Spleen (tissue), 11 donors: Measurements from ENCODE around the gene EIF2A. TPM values are rescaled to one million over a fixed set of nuclear protein-coding genes. Genes with fewer than 3 reads are reported as not detected.
"Not testable (repeated sequence)": the region's sequence is repeated elsewhere in the genome, so short reads cannot be mapped to it uniquely, and the experiment has no call there.

ENCODE experiments used
- DNase-seq: peaks from one replicate; pipeline ENCODE4 v3.0.0-alpha.2; 2020
- H3K27ac ChIP-seq, 8 donors: fragments of 200-600 bp; sonication (generic) in 7 of 8; 1 replicate in 4 of 8; 2 replicates in 4 of 8; pipeline versions ENCODE4 v1.5.0 to v1.8.0; 2016 to 2021; ENCODE audit warnings: inconsistent platforms in 4 of 8, mild to moderate bottlenecking in 4 of 8, moderate library complexity in 1 of 8
- H3K27me3 ChIP-seq, 7 donors: fragments of 200-600 bp; sonication (generic) in 6 of 7; replicated peaks in 1 of 7; 1 replicate in 4 of 7; 2 replicates in 3 of 7; pipeline versions ENCODE4 v1.5.0 to v1.8.0; 2016 to 2021; ENCODE audit warnings: inconsistent platforms in 3 of 7, mild to moderate bottlenecking in 1 of 7
- H3K36me3 ChIP-seq, 6 donors: fragments of 200-600 bp; sonication (generic) in 5 of 6; 1 replicate in 4 of 6; 2 replicates in 2 of 6; pipeline versions ENCODE4 v1.5.0 to v1.8.0; 2016 to 2021; ENCODE audit warnings: inconsistent platforms in 2 of 6
- H3K4me1 ChIP-seq, 6 donors: fragments of 200-600 bp; sonication (generic) in 5 of 6; 1 replicate in 3 of 6; 2 replicates in 3 of 6; pipeline versions ENCODE4 v1.5.0 to v1.8.0; 2016 to 2021; ENCODE audit warnings: inconsistent platforms in 3 of 6
- H3K4me3 ChIP-seq, 8 donors: fragments of 200-600 bp; sonication (generic) in 7 of 8; 1 replicate in 4 of 8; 2 replicates in 4 of 8; pipeline versions ENCODE4 v1.5.0 to v1.8.0; 2016 to 2021; ENCODE audit warnings: inconsistent platforms in 4 of 8, mild to moderate bottlenecking in 4 of 8, moderate library complexity in 2 of 8
- H3K9me3 ChIP-seq, 8 donors: fragments of 200-600 bp; sonication (generic) in 7 of 8; 1 replicate in 4 of 8; 2 replicates in 4 of 8; pipeline versions ENCODE4 v1.5.0 to v1.8.0; 2016 to 2021; ENCODE audit warnings: inconsistent platforms in 4 of 8
- CTCF ChIP-seq, 11 experiments: fragments of 200-600 bp in 7 of 11; fragments of 450-650 bp in 4 of 11; sonication (generic) in 4 of 11; IDR thresholded peaks in 8 of 11; conservative IDR thresholded peaks in 3 of 11; 1 replicate in 7 of 11; 2 replicates in 4 of 11; pipeline versions ENCODE4 v1.4.0 to v1.8.0; 2016 to 2021; ENCODE audit warnings: antibody characterized with exemption in 11 of 11, inconsistent platforms in 4 of 11, mild to moderate bottlenecking in 1 of 11
- POLR2A ChIP-seq, 3 donors: fragments of 450-650 bp; IDR thresholded peaks; one replicate each; pipeline ENCODE4 v1.5.1; 2017; ENCODE audit warnings: antibody characterized with exemption in 3 of 3, mild to moderate bottlenecking in 1 of 3
- POLR2AphosphoS5 ChIP-seq, 3 donors: sonication (generic); formaldehyde crosslinking; IDR thresholded peaks; one replicate each; pipeline ENCODE4 v1.5.1; 2017; ENCODE audit warnings: antibody characterized with exemption in 3 of 3
- WGBS, 5 donors: extraction: QIAGEN DNeasy Blood & Tissue Kit in 3 of 5; methylation state at CpG; one replicate each; pipeline versions ENCODE4 v1.1.5 to v1.1.7; 2013 to 2018; 5-methylcytosine and 5-hydroxymethylcytosine counted together
- intact Hi-C: fragments of 100-400 bp; cut with DNase I; formaldehyde crosslinking; loops from one replicate; pipeline ENCODE4 v1.15.0; 2023; ENCODE audit warnings: low total_unique reads
- polyA plus RNA-seq, 3 donors: library from polyadenylated mRNA; stranded (reverse); fragments of 200-250 nt; gene quantifications; one replicate each; pipeline ENCODE4 v1.2.1, GENCODE V29; 2013
- total RNA-seq, 7 donors: library from RNA; depleted of rRNA in 3 of 7; stranded (reverse); fragments of >200 nt in 3 of 7; fragmentation: NEBNext Ultra II Directional in 4 of 7; extraction: Animal tissue kit (Norgen Biotek cat#: 25700) in 4 of 7; gene quantifications; one replicate each; pipeline versions ENCODE4 v1.1.0 to v1.2.1, GENCODE V29; 2016 to 2021
- donor health status: healthy with polysubstance abuse.
- donor health status: DM: no; HTN: no; CAD: no; lungs with moderate emphysema.
- donor health status: DM: no; HTN: no; CAD: no.
- donor health status: Bipolar disorder and iron deficiency.
- donor health status: healthy.
- donor health status: DM: no; HTN: no; CAD: no.
- donor health status: DM: yes; HTN: yes; CAD: no.

The EIF2A gene
- total and polyA plus RNA-seq, 10 donors = 53.7 to 149 (median 78.4) TPM

GRCh38 chr3:150594150-150594549 lies 47.6 kb downstream of the EIF2A start:
- Histone ChIP-seq H3K4me1 (peaks cover 0 to 10% (median 3%) of the 10 kb centered on the region in 6 donors), H3K27ac (no peak overlapping the region), H3K36me3 (no peaks in the 10 kb centered on the region), H3K4me3 (no peak overlapping the region), H3K9me3 (no peaks in the 10 kb centered on the region), H3K27me3 (no peaks in the 10 kb centered on the region)
- 85 to 93% (median 90%) methylated on average over 4 of the region's 4 CpGs for WGBS, 5 donors
- no peak for TF ChIP-seq POLR2A (IDR thresholded peaks at IDR 0.05)
- intact Hi-C loops = no loop called here
- DNase-seq = no peak

DNA sequence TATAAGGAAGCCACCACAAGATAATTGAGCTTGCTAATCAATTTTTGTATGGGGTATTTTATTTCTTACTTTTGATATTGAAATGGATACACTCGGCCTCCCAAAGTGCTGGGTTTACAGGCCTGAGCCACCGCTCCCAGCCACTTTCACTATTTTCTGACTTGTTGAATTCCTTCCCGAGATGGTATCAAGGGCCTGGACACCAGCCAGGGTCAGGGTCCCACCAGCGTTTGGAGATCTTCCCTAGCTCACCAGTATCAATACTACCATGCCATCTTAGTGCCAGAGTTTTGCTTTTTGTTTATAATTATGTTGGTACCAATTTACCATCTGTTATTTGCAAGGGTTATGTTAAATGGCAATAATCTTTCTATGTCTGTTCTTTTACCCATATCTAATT lies 51.1 kb downstream of the EIF2A start:
- intact Hi-C loops = no loop called here
- Histone ChIP-seq H3K4me1 (peaks cover 0 to 41% (median 19%) of the 10 kb centered on the region in 6 donors), H3K27ac (no peak overlapping the region), H3K9me3 (no peaks in the 10 kb centered on the region), H3K4me3 (no peak overlapping the region), H3K27me3 (no peaks in the 10 kb centered on the region), H3K36me3 (no peaks in the 10 kb centered on the region)
- 89 to 91% (median 90%) methylated on average over 4 of the region's 4 CpGs for WGBS, 5 donors
- TF ChIP-seq POLR2A (IDR thresholded peaks at IDR 0.05) (no peak), CTCF (IDR thresholded peaks at IDR 0.05 in 8 of 11, conservative IDR thresholded peaks at IDR 0.05 in 3 of 11) (no peak), POLR2AphosphoS5 (IDR thresholded peaks at IDR 0.05) (no peak)
- DNase-seq = no peak

- WGBS, 5 donors = 70 to 72% (median 71%) methylated on average over 4 of the region's 4 CpGs
- H3K36me3 ChIP-seq = no peaks in the 10 kb centered on the region
- peak overlapping the region in 2 of 8 donors; percentile 59 to 60 for H3K27ac ChIP-seq
- intact Hi-C loops = no loop called here
- TF ChIP-seq POLR2A (IDR thresholded peaks at IDR 0.05) = no peak
- no peak for TF ChIP-seq POLR2AphosphoS5 (IDR thresholded peaks at IDR 0.05)
- no peak for TF ChIP-seq CTCF (IDR thresholded peaks at IDR 0.05 in 8 of 11, conservative IDR thresholded peaks at IDR 0.05 in 3 of 11)
- H3K4me1 ChIP-seq = peaks cover 4 to 52% (median 27%) of the 10 kb centered on the region in 6 donors
- no peak for DNase-seq
- no peaks in the 10 kb centered on the region for H3K9me3 ChIP-seq
- no peak overlapping the region for H3K4me3 ChIP-seq
- no peaks in the 10 kb centered on the region for H3K27me3 ChIP-seq
These were observed 53.2 kb downstream of the EIF2A start for GRCh38 chr3:150599611-150600297.

GRCh38 chr3:150600647-150601530 lies 54.3 kb downstream of the EIF2A start:
- Histone ChIP-seq H3K4me3 (peak overlapping the region in 1 of 8 donors; percentile 80), H3K4me1 (peaks cover 7 to 63% (median 38%) of the 10 kb centered on the region in 6 donors), H3K27ac (peak overlapping the region in 2 of 8 donors; percentile 55 to 59)
- 72 to 85% (median 80%) methylated on average over 13 of the region's 13 CpGs for WGBS, 5 donors
- H3K9me3 ChIP-seq, H3K36me3 ChIP-seq, DNase-seq, H3K27me3 ChIP-seq, intact Hi-C loops: not testable (repeated sequence)
